Spinal cord (tissue), 10 donors: Measurements from ENCODE around the gene ZNF385C. TPM values are rescaled to one million over a fixed set of nuclear protein-coding genes. Genes with fewer than 3 reads are reported as not detected.

Experiments
- DNase-seq, 6 donors: peaks; one replicate each; pipeline versions ENCODE4 v3.0.0 to v3.0.0-alpha.2; 2013 to 2015; ENCODE audit warnings: low spot score in 6 of 6, low read depth in 4 of 6
- H3K27ac ChIP-seq: one replicate; pipeline ENCODE4 v1.5.1; 2013; ENCODE audit warnings: low read depth, low read length, control low read depth
- H3K27me3 ChIP-seq: one replicate; pipeline ENCODE4 v1.6.1; 2013; ENCODE audit warnings: low read length; ENCODE audit not compliant: control insufficient read depth, insufficient read depth
- H3K36me3 ChIP-seq: one replicate; pipeline ENCODE4 v1.6.1; 2013; ENCODE audit warnings: low read length; ENCODE audit not compliant: control insufficient read depth, insufficient read depth
- H3K4me1 ChIP-seq: one replicate; pipeline ENCODE4 v1.6.1; 2013; ENCODE audit warnings: low read length; ENCODE audit not compliant: control insufficient read depth, insufficient read depth
- H3K4me3 ChIP-seq: one replicate; pipeline ENCODE4 v1.5.1; 2013; ENCODE audit warnings: low read depth, low read length, control low read depth
- H3K9me3 ChIP-seq: one replicate; pipeline ENCODE4 v1.6.1; 2013; ENCODE audit warnings: low read length; ENCODE audit not compliant: control insufficient read depth, insufficient read depth
- WGBS: methylation state at CpG from one replicate; pipeline ENCODE4 v1.1.5; 2013; ENCODE audit warnings: missing lambda C conversion rate; ENCODE audit not compliant: insufficient coverage; 5-methylcytosine and 5-hydroxymethylcytosine counted together
- polyA plus RNA-seq, 2 donors: library from polyadenylated mRNA; unstranded; fragments of 120-200 nt; gene quantifications; one replicate each; pipeline ENCODE4 v1.2.1, GENCODE V29; 2013; ENCODE audit not compliant: insufficient read length in 2 of 2
- total RNA-seq, 2 donors: library from RNA; depleted of rRNA in 1 of 2; stranded (reverse); fragments of 120-200 nt in 1 of 2; fragments of >200 nt in 1 of 2; gene quantifications; one replicate each; pipeline versions ENCODE4 v1.2.3 to v1.2.4, GENCODE V29; 2013 to 2014
- donor health status: healthy.

The ZNF385C gene
- total and polyA plus RNA-seq, 4 donors, result 0.50 to 7.3 (median 3.9) TPM

DNA sequence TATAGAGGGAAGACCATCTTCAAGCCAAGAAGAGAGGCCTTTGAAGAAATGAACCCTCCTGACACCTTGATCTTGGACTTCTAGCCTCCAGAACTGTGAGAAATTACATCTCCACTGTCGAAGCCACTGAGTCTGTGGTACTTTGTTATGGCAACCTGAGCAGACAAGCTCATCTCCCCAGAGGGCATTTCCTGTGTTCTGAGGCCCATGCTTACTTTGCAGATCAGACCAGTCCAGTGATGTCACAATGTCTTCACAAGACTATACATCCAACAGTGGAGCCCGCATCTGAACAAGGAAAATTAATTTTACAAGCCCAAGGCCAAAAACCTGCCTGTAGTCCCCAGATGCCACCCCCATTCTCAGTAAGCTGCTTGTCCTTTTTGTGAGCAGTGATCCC is 33.1 kb downstream of the ZNF385C start:
- Histone ChIP-seq H3K4me1 (peaks cover 19% of the 10 kb centered on the region), H3K27me3 (no peaks in the 10 kb centered on the region), H3K4me3 (no peak overlapping the region), H3K9me3 (no peaks in the 10 kb centered on the region), H3K27ac (no peak overlapping the region), H3K36me3 (no peaks in the 10 kb centered on the region)
- DNase-seq, result no peak
- 60% methylated on average over 1 of the region's 2 CpGs for WGBS

- WGBS, result 83% methylated on average over 14 of the region's 14 CpGs
- Histone ChIP-seq H3K27me3 (no peaks in the 10 kb centered on the region), H3K9me3 (no peaks in the 10 kb centered on the region), H3K4me1 (peaks cover 15% of the 10 kb centered on the region), H3K36me3 (no peaks in the 10 kb centered on the region), H3K4me3 (no peak overlapping the region), H3K27ac (no peak overlapping the region)
- no peak for DNase-seq
These were observed 35.6 kb downstream of the ZNF385C start for GRCh38 chr17:42062681-42063080.

DNA sequence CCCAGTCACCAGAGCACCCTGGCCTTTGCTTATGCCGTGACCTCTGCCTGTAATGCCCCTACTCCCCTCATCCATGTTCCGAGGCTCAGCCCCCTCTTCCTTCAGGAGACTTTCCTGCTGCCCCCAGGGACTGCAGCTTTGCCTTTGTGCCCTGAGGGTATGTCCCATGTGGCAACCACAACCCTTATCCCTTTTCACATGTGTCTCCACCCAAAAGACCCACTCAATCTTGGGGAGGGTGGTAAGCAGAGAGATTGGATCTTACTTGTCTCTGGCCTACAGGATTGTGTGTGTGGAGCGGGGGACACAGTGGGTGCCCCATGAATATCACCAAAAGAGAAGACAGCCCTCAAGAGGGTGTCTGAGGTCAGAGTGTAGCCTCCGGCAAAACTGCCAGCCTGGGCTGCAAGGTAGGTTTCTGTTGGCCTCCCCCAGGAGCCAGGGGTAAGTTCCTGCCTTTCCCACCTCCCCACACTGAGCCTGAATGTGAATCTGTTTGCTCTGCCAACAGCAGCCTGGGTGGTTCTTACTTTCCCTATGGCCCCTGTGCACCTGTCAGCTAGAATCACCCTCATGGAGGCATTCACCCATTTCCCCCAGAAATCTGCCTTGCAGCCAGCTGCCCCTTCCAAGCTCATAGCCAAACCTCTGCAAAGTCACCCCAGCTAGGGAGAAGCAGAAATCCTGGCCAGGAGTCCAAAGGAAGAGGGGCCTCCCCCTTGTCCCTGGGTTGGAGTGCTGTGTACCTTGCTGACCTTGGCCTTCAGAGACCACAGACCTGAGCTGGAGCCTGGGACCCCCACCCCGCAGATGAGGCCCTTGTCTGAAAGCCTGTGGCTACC is 36.4 kb downstream of the ZNF385C start:
- no peaks in the 10 kb centered on the region for H3K36me3 ChIP-seq
- H3K27me3 ChIP-seq, result no peaks in the 10 kb centered on the region
- H3K27ac ChIP-seq, result no peak overlapping the region
- no peak for DNase-seq
- no peaks in the 10 kb centered on the region for H3K9me3 ChIP-seq
- H3K4me3 ChIP-seq, result no peak overlapping the region
- 66% methylated on average over 5 of the region's 5 CpGs for WGBS
- peaks cover 10% of the 10 kb centered on the region for H3K4me1 ChIP-seq

DNA sequence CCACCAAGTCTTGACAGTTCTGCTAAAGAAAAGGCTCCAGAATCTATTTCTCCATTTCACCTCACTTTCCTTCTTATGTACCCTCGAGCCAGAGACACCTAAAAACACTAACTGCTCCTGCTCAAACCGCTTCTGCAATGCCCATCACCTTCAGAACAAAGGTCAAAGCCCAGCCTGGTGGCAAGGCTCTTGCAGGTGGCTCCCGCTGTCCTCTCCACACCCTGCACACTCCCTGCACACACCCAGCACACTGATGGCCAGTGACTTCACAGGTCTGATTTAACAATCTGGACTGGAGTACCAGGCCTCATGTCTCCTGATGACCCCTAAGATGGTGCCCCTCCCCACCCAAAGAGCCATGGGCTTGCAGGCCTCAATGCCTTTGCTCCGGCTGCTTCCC is 38.0 kb downstream of the ZNF385C start:
- H3K27ac ChIP-seq, result no peak overlapping the region
- peaks cover 14% of the 10 kb centered on the region for H3K4me1 ChIP-seq
- no peak for DNase-seq
- H3K4me3 ChIP-seq, result no peak overlapping the region
- no peaks in the 10 kb centered on the region for H3K36me3 ChIP-seq
- 85% methylated on average over 4 of the region's 4 CpGs for WGBS
- H3K27me3 ChIP-seq, result peaks cover 3% of the 10 kb centered on the region
- H3K9me3 ChIP-seq, result no peaks in the 10 kb centered on the region

DNA sequence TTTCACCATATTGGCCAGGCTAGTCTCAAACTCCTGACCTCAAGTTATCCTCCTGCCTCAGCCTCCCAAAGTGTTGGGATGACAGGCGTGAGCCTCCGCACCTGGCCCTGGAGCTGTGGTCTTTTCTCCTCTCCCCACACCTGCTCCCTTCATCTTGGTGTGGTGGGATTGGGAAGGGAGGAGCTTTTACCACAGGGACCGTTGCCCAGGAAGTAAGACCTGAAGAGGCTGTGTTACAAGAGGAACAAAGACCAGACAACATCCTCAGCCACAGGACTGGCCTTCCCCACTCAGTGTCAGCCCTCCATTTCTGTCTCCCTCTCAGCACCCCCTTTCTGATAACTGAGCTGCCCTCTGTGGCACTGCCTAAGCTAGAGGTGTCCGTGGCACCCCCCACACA is 38.5 kb downstream of the ZNF385C start:
- Histone ChIP-seq H3K4me1 (peaks cover 15% of the 10 kb centered on the region), H3K36me3 (no peaks in the 10 kb centered on the region), H3K27ac (no peak overlapping the region), H3K4me3 (no peak overlapping the region), H3K9me3 (no peaks in the 10 kb centered on the region), H3K27me3 (peaks cover 7% of the 10 kb centered on the region)
- DNase-seq, result no peak
- 100% methylated on average over 1 of the region's 4 CpGs for WGBS

GRCh38 chr17:42058063-42058462 is 40.2 kb downstream of the ZNF385C start:
- no peaks in the 10 kb centered on the region for H3K36me3 ChIP-seq
- 68% methylated on average over 7 of the region's 7 CpGs for WGBS
- H3K27me3 ChIP-seq, result peaks cover 21% of the 10 kb centered on the region
- H3K4me3 ChIP-seq, result no peak overlapping the region
- H3K27ac ChIP-seq, result no peak overlapping the region
- H3K9me3 ChIP-seq, result no peaks in the 10 kb centered on the region
- H3K4me1 ChIP-seq, result peaks cover 5% of the 10 kb centered on the region
- no peak for DNase-seq

- WGBS, result no CpG with 5 or more reads among the region's 3 CpGs
- H3K27me3 ChIP-seq, result peaks cover 29% of the 10 kb centered on the region
- peaks cover 5% of the 10 kb centered on the region for H3K4me1 ChIP-seq
- H3K9me3 ChIP-seq, result no peaks in the 10 kb centered on the region
- H3K36me3 ChIP-seq, result no peaks in the 10 kb centered on the region
- no peak overlapping the region for H3K4me3 ChIP-seq
- DNase-seq, result no peak
- no peak overlapping the region for H3K27ac ChIP-seq
These were observed 41.6 kb downstream of the ZNF385C start for GRCh38 chr17:42056635-42057034.

DNA sequence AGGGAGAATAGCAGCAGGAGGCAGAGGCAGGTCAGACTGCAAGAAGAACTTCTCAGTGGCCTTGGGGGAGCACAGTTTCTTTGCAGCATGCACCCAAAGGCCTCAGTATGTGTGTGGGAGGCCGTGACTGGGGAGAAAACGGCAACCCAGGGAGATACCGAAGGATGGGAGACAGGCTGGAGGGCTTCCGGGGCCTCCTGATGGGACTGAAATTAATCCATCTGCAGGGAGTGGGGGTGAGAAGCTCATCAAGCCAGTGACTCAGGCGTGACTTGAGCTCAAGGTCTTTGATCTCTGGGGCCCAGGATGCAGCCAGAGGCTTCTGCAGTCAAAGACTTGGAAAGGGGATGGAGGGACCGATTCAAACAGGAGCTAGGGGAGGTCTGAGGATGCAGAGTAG is 42.8 kb downstream of the ZNF385C start:
- peaks cover 9% of the 10 kb centered on the region for H3K4me1 ChIP-seq
- H3K4me3 ChIP-seq, result no peak overlapping the region
- no peak overlapping the region for H3K27ac ChIP-seq
- WGBS, result 26% methylated on average over 5 of the region's 6 CpGs
- H3K9me3 ChIP-seq, result no peaks in the 10 kb centered on the region
- H3K36me3 ChIP-seq, result no peaks in the 10 kb centered on the region
- H3K27me3 ChIP-seq, result peaks cover 32% of the 10 kb centered on the region
- DNase-seq, result peak in 1 of 6 donors; percentile 16

- peaks cover 32% of the 10 kb centered on the region for H3K27me3 ChIP-seq
These were observed 43.2 kb downstream of the ZNF385C start for GRCh38 chr17:42055027-42055426.

More at GRCh38 chr17:42055027-42055426, 43.2 kb downstream of the ZNF385C start:
- no peak for DNase-seq
- no peaks in the 10 kb centered on the region for H3K9me3 ChIP-seq
- no CpG with 5 or more reads among the region's 3 CpGs for WGBS
- no peak overlapping the region for H3K4me3 ChIP-seq
- H3K4me1 ChIP-seq, result peaks cover 11% of the 10 kb centered on the region
- H3K36me3 ChIP-seq, result no peaks in the 10 kb centered on the region
- no peak overlapping the region for H3K27ac ChIP-seq
